A549 (cell line): ENCODE data around the gene CWC22.

Experiments
- BHLHE40 ChIP-seq: IDR thresholded peaks from 2 replicates; pipeline ENCODE4 v1.6.1; 2012; ENCODE audit warnings: low read depth, low read length, inconsistent platforms
- CTCF ChIP-seq: fragments of >200 bp; sonication (Bioruptor Twin); formaldehyde crosslinking; IDR thresholded peaks from 3 replicates; pipeline ENCODE4 v1.5.1; 2016
- EP300 ChIP-seq, 2 experiments: fragments of >200 bp; sonication (Bioruptor Twin); formaldehyde crosslinking; IDR thresholded peaks; 2 replicates in 1 of 2; 3 replicates in 1 of 2; pipeline ENCODE4 v1.6.1; 2016 to 2017
- GATA3 ChIP-seq: IDR thresholded peaks from 2 replicates; pipeline ENCODE4 v1.6.1; 2012; ENCODE audit warnings: borderline replicate concordance
- POLR2A ChIP-seq: IDR thresholded peaks from 2 replicates; pipeline ENCODE4 v1.6.1; 2012; ENCODE audit warnings: mild to moderate bottlenecking, low read length

GRCh38 chr2:179946346-179946745 is 60.8 kb downstream of the CWC22 start:
- TF ChIP-seq BHLHE40 (no peak), GATA3 (no peak), CTCF (no peak), EP300 (IDR thresholded peaks at IDR 0.05) (no peak), POLR2A (no peak)
